GM13977 (cell line): ENCODE data around the gene USPL1.

ENCODE experiments used
- DNase-seq: peaks from one replicate; pipeline ENCODE4 v3.0.0; 2012; ENCODE audit warnings: low spot score
- in situ Hi-C: fragments of 300-500 bp; cut with MboI; formaldehyde crosslinking; loops from one replicate; pipeline ENCODE4 v1.12.0; 2022; ENCODE audit warnings: low sequenced_read_pairs, low pct_unique_long_range_greater_than_20kb, mixed read lengths, inconsistent platforms; ENCODE audit not compliant: unreplicated experiment
- TF ChIP-seq, protein P1 (sequence below): IDR thresholded peaks from 2 replicates; pipeline ENCODE4 v1.5.1; 2012; ENCODE audit warnings: mild to moderate bottlenecking, control low read depth; ENCODE audit not compliant: insufficient read depth; ENCODE audit errors: extremely low read depth, missing control alignments

USPL1 gene

GRCh38 chr13:30617315-30618185 lies at the start of gene USPL1:
Gene USPL1 (plus strand): TSS chr13:30617920. CDS start chr13:30621141, 3,221 bp downstream.
- in situ Hi-C loops = no loop called here
- peak; percentile 94 for DNase-seq
- TF ChIP-seq, protein P1, sequence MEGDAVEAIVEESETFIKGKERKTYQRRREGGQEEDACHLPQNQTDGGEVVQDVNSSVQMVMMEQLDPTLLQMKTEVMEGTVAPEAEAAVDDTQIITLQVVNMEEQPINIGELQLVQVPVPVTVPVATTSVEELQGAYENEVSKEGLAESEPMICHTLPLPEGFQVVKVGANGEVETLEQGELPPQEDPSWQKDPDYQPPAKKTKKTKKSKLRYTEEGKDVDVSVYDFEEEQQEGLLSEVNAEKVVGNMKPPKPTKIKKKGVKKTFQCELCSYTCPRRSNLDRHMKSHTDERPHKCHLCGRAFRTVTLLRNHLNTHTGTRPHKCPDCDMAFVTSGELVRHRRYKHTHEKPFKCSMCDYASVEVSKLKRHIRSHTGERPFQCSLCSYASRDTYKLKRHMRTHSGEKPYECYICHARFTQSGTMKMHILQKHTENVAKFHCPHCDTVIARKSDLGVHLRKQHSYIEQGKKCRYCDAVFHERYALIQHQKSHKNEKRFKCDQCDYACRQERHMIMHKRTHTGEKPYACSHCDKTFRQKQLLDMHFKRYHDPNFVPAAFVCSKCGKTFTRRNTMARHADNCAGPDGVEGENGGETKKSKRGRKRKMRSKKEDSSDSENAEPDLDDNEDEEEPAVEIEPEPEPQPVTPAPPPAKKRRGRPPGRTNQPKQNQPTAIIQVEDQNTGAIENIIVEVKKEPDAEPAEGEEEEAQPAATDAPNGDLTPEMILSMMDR = no peak

DNA sequence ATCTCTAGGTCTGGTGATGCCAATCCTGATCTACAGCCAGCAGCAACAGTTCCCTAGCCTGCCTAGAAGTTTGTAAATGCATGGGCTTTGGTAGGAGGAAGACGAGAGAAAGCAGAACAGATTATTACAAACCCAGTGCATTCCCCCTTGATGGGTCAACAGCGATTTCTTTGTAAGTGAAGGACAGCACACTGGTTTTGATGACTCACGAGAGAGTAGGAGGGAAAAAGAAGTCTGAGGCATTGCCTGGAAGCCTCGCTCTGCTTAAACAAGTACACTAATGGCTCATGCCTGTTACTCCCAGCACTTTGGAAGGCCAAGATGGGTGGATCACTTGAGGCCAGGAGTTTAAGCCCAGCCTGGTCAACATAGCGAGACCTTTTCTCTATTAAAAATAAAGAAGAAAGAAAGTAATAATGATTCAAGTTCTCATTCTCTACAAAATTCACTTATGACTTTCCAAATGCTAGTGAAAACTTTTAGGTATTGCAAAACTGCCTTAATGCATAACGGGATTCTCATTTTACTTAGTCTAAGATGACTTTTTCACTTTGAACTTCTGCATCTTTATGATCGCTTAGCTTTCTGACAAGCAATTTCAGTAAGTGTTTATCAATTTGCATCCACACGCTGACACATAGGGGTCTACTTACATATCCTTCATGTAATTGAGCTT lies 47.7 kb upstream of the USPL1 start:
- in situ Hi-C loops = no loop called here
- TF ChIP-seq, protein P1 = no peak
- DNase-seq = no peak

- DNase-seq = no peak
- TF ChIP-seq, protein P1 = no peak
- in situ Hi-C loops = no loop called here
Measured at GRCh38 chr13:30570691-30571090, 47.0 kb upstream of the USPL1 start.

- DNase-seq = peak; percentile 48
- in situ Hi-C loops = no loop called here
- TF ChIP-seq, protein P1 = peak; percentile 49
Measured at GRCh38 chr13:30572859-30573275, 44.9 kb upstream of the USPL1 start.

- in situ Hi-C loops = no loop called here
- DNase-seq = no peak
- TF ChIP-seq, protein P1 = no peak
Measured at GRCh38 chr13:30576528-30576927, 41.2 kb upstream of the USPL1 start.

DNA sequence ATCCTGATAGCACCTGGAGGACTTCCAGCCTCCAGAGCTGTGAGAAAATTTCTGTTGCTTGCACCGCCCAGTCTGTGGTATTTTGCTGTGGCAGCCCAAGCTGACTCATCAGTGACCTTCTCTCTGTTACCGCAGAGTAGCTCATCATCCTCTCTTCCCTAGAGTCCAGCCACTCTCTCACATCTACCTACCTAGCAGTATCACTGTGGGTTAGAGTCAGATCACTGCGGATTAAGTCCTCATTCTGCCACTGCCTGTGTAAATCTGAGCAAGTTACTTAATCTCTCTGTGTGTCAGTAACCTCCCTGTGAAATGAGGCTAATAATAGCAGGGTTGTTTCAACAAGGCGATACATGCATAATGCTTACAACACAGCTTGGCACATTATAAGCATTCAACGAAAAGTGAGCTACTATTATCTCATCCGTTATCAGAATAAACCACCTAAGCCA lies 40.3 kb upstream of the USPL1 start:
- DNase-seq = peak; percentile 40
- in situ Hi-C loops = no loop called here
- TF ChIP-seq, protein P1 = no peak
